Sigmoid colon (tissue), 4 donors: ENCODE data around the gene CCDC92B.

ENCODE experiments used
- CTCF ChIP-seq, 4 experiments: fragments of 450-650 bp in 3 of 4; fragments of 200-600 bp in 1 of 4; IDR thresholded peaks; one replicate each; pipeline ENCODE4 v1.5.1; 2016 to 2019; ENCODE audit warnings: antibody characterized with exemption in 4 of 4, mild to moderate bottlenecking in 3 of 4, moderate library complexity in 2 of 4
- EP300 ChIP-seq, 4 donors: sonication (generic); formaldehyde crosslinking; IDR thresholded peaks; one replicate each; pipeline ENCODE4 v1.6.1; 2017; ENCODE audit warnings: antibody characterized with exemption in 4 of 4
- POLR2A ChIP-seq, 2 donors: fragments of 450-650 bp; IDR thresholded peaks; one replicate each; pipeline ENCODE4 v1.6.1; 2016; ENCODE audit warnings: antibody characterized with exemption in 2 of 2, mild to moderate bottlenecking in 2 of 2, moderate library complexity in 2 of 2

GRCh38 chr17:2737693-2738092, 11.8 kb downstream of the CCDC92B start:
- TF ChIP-seq CTCF (IDR thresholded peaks at IDR 0.05): no peak
- no peak for TF ChIP-seq POLR2A (IDR thresholded peaks at IDR 0.05)
- no peak for TF ChIP-seq EP300 (IDR thresholded peaks at IDR 0.05)
